ENCODE results near the gene INO80D.
A peak's percentile ranks its signal among the peaks of the same experiment; 100 is the strongest.

Gene INO80D

DNA sequence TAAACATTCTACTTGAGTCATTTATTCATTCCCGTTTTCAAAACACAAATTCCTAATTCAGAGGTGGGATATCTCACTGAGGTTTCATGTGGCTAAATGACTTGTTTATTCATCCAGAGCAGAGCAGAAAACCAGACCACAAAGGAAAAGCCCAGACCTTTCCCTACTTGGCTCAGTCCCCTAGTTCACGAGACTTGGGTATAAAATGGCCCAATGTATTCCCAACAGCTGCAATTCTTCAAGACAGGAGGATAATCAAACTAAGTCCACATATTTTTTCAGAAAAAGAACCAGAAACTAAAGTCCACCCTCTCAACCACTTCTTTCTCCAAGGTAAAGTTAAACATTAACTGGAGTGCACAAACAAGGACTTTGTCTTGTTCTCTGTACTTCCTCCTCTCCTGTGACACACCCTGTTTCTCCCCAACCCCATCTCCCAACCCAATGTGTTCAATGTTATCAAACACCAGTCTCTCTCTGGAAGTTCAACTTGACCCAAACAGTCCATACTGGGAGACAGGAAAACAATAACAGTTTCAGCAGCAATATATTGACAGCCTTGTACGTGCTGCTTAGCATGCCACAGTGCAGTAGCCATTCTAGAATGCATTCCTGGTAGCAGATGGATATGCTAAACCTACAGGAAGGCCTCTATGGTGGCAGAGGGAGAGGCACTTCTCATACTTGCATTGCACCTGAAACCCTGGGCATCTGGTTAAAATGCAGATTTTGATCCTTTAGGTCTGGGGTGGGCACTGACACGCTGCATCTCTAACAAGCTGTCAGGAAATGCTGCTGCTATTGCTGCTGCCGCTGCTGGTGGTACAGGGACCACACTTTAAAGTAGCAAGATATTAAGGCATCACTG, 110.7 kb downstream of the INO80D start:
- peak; percentile 35; the same call in 1 of the 3 replicates for ATAC-seq
- TF ChIP-seq CSDC2 (CRISPR knock-in tag; IDR thresholded peaks at IDR 0.05), result no peak
- TF ChIP-seq ARNTL (CRISPR knock-in tag; IDR thresholded peaks at IDR 0.05; ENCODE audit: borderline replicate concordance, low read depth), result no peak
- TF ChIP-seq, protein P1, sequence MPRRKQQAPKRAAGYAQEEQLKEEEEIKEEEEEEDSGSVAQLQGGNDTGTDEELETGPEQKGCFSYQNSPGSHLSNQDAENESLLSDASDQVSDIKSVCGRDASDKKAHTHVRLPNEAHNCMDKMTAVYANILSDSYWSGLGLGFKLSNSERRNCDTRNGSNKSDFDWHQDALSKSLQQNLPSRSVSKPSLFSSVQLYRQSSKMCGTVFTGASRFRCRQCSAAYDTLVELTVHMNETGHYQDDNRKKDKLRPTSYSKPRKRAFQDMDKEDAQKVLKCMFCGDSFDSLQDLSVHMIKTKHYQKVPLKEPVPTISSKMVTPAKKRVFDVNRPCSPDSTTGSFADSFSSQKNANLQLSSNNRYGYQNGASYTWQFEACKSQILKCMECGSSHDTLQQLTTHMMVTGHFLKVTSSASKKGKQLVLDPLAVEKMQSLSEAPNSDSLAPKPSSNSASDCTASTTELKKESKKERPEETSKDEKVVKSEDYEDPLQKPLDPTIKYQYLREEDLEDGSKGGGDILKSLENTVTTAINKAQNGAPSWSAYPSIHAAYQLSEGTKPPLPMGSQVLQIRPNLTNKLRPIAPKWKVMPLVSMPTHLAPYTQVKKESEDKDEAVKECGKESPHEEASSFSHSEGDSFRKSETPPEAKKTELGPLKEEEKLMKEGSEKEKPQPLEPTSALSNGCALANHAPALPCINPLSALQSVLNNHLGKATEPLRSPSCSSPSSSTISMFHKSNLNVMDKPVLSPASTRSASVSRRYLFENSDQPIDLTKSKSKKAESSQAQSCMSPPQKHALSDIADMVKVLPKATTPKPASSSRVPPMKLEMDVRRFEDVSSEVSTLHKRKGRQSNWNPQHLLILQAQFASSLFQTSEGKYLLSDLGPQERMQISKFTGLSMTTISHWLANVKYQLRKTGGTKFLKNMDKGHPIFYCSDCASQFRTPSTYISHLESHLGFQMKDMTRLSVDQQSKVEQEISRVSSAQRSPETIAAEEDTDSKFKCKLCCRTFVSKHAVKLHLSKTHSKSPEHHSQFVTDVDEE (CRISPR knock-in tag; IDR thresholded peaks at IDR 0.05), result no peak
- no peak for TF ChIP-seq ZFP3 (CRISPR knock-in tag; IDR thresholded peaks at IDR 0.05)
- no peak for TF ChIP-seq ZFP30 (CRISPR knock-in tag; IDR thresholded peaks at IDR 0.05)
- TF ChIP-seq, protein P2, sequence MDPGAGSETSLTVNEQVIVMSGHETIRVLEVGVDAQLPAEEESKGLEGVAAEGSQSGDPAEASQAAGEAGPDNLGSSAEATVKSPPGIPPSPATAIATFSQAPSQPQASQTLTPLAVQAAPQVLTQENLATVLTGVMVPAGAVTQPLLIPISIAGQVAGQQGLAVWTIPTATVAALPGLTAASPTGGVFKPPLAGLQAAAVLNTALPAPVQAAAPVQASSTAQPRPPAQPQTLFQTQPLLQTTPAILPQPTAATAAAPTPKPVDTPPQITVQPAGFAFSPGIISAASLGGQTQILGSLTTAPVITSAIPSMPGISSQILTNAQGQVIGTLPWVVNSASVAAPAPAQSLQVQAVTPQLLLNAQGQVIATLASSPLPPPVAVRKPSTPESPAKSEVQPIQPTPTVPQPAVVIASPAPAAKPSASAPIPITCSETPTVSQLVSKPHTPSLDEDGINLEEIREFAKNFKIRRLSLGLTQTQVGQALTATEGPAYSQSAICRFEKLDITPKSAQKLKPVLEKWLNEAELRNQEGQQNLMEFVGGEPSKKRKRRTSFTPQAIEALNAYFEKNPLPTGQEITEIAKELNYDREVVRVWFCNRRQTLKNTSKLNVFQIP (CRISPR knock-in tag; IDR thresholded peaks at IDR 0.05; ENCODE audit: borderline replicate concordance, low read depth), result no peak
- no peak for TF ChIP-seq RARB (CRISPR knock-in tag; IDR thresholded peaks at IDR 0.05)
- TF ChIP-seq TOX (CRISPR knock-in tag; IDR thresholded peaks at IDR 0.05; ENCODE audit: borderline replicate concordance), result no peak
- TF ChIP-seq ESRRG (CRISPR knock-in tag; IDR thresholded peaks at IDR 0.05), result no peak
- no peak for TF ChIP-seq CSRNP3 (CRISPR knock-in tag; IDR thresholded peaks at IDR 0.05)
- no peak for TF ChIP-seq ZNF565 (CRISPR knock-in tag; conservative IDR thresholded peaks at IDR 0.05; ENCODE audit: low read depth)
- TF ChIP-seq BACH2 (CRISPR knock-in tag; IDR thresholded peaks at IDR 0.05; ENCODE audit: borderline replicate concordance), result no peak
- no peak for TF ChIP-seq ZNF8 (CRISPR knock-in tag; IDR thresholded peaks at IDR 0.05)
- no peak for TF ChIP-seq GLIS3 (CRISPR knock-in tag; IDR thresholded peaks at IDR 0.05)

GRCh38 chr2:205972113-205972512, 113.9 kb downstream of the INO80D start:
- TF ChIP-seq OSR1 (CRISPR knock-in tag; IDR thresholded peaks at IDR 0.05) (no peak), PATZ1 (CRISPR knock-in tag; IDR thresholded peaks at IDR 0.05; ENCODE audit: borderline replicate concordance) (no peak)
- TF ChIP-seq, protein P1 (CRISPR knock-in tag; IDR thresholded peaks at IDR 0.05), result no peak
- ATAC-seq, result no peak

GRCh38 chr2:205970348-205970747, 115.6 kb downstream of the INO80D start:
- ATAC-seq, result no peak
- TF ChIP-seq BACH2 (CRISPR knock-in tag; IDR thresholded peaks at IDR 0.05; ENCODE audit: borderline replicate concordance), result no peak
- no peak for TF ChIP-seq ZNF70 (CRISPR knock-in tag; IDR thresholded peaks at IDR 0.05)
- no peak for TF ChIP-seq ZFP3 (CRISPR knock-in tag; IDR thresholded peaks at IDR 0.05)
- no peak for TF ChIP-seq CSDC2 (CRISPR knock-in tag; IDR thresholded peaks at IDR 0.05)
- TF ChIP-seq ZNF565 (CRISPR knock-in tag; conservative IDR thresholded peaks at IDR 0.05; ENCODE audit: low read depth), result no peak
- TF ChIP-seq RARB (CRISPR knock-in tag; IDR thresholded peaks at IDR 0.05), result no peak
- no peak for TF ChIP-seq TCF4 (CRISPR knock-in tag; IDR thresholded peaks at IDR 0.05; ENCODE audit: borderline replicate concordance)
- TF ChIP-seq, protein P2 (CRISPR knock-in tag; IDR thresholded peaks at IDR 0.05; ENCODE audit: borderline replicate concordance, low read depth), result no peak
- no peak for TF ChIP-seq SNAI2 (CRISPR knock-in tag; IDR thresholded peaks at IDR 0.05)
- no peak for TF ChIP-seq PATZ1 (CRISPR knock-in tag; IDR thresholded peaks at IDR 0.05; ENCODE audit: borderline replicate concordance)
- TF ChIP-seq CSRNP3 (CRISPR knock-in tag; IDR thresholded peaks at IDR 0.05), result no peak
- TF ChIP-seq ESRRG (CRISPR knock-in tag; IDR thresholded peaks at IDR 0.05), result no peak
- TF ChIP-seq TOX (CRISPR knock-in tag; IDR thresholded peaks at IDR 0.05; ENCODE audit: borderline replicate concordance), result no peak

All from SK-N-SH treated with all-trans-retinoic acid at 6 μM for 48 hours (cell line).